ENCODE results near the gene AKT3. TPM values are rescaled to one million over a fixed set of nuclear protein-coding genes. Genes with fewer than 3 reads are reported as not detected.
A peak's percentile ranks its signal among the peaks of the same experiment; 100 is the strongest.

Gene AKT3
- polyA plus RNA-seq, 1 donor (not counting 4 experiments of a cell fraction or from before 2014, with no cell fraction given): 2.9 TPM

DNA sequence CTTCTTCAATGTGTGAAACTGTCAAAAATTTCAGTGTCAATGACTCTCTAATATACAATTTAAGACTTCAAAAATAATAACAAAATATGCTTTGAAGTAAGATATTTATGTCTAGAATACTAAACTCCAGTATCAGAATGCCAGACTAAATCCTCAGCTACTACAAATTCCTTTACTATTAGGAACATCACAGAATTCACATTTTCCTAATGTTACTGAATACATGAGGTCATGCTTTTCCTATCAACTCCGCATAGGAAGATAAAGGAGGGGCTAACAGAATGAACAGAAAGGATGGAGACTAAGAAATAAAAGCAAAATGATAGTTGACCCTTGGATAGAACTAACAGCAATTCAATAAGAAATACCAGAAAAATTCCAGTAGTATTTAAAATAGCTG, 301.5 kb downstream of the AKT3 start:
- no peak for DNase-seq (ENCODE audit: low read depth, low spot score)
- Histone ChIP-seq H4K20me1 (ENCODE audit: control insufficient read depth, extremely low read depth, insufficient read depth, low read length) (no peaks in the 10 kb centered on the region), H3K9ac (ENCODE audit: control insufficient read depth, extremely low read depth, insufficient read depth, low read length) (no peak overlapping the region), H3K9me3 (ENCODE audit: control insufficient read depth, low read depth, low read length) (no peaks in the 10 kb centered on the region), H3K4me2 (ENCODE audit: control insufficient read depth, extremely low read depth, insufficient read depth, low read depth, low read length) (peak overlapping the region; percentile 56), H3K4me1 (ENCODE audit: control insufficient read depth, extremely low read depth, insufficient read depth, low read length) (peaks cover 20% of the 10 kb centered on the region), H3K36me3 (ENCODE audit: control insufficient read depth in 2 of 2, extremely low read depth in 1 of 2, insufficient read depth in 2 of 2, low read length in 2 of 2) (no peaks in the 10 kb centered on the region), H3K9me1 (ENCODE audit: control insufficient read depth, extremely low read depth, insufficient read depth, low read length) (no peaks in the 10 kb centered on the region), H3K27ac (ENCODE audit: control insufficient read depth, insufficient read depth, low read length) (no peak overlapping the region), H3K27me3 (ENCODE audit: control insufficient read depth, extremely low read depth, insufficient read depth, low read length) (no peaks in the 10 kb centered on the region), H3K4me3 (ENCODE audit: control insufficient read depth in 2 of 3, extremely low read depth in 1 of 3, insufficient read depth in 2 of 3, low read depth in 1 of 3, low read length in 3 of 3) (no peak overlapping the region), H3K79me2 (ENCODE audit: control insufficient read depth, insufficient read depth, low read length) (no peaks in the 10 kb centered on the region), H2AFZ (ENCODE audit: control insufficient read depth, low read length) (no peak overlapping the region)
- dilution Hi-C loops (cut with MboI; ENCODE audit: extremely low pct_ligation_motif_present, low sequenced_read_pairs): no loop called here
- no peak for TF ChIP-seq EZH2 (IDR thresholded peaks at IDR 0.05; ENCODE audit: low read length)
- no peak for FAIRE-seq

DNA sequence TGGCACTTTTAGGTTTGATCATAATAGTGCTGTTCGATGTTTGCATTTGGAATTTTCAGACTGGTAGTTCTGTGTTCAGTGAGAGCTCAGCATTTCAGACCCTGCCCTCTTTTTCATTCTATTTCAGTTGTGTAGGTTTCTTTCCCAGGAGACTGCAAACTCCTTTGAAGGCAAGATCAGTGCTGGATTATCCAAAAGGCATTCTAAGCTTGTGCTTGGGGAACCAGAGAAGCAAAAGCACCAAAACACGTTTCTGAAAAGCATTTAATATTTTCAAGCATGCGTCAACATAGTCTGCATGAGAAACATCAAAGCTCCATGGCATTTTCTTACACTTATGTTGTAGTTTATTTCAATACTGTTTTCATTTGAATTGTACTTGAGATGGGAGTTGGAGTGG, 302.2 kb downstream of the AKT3 start:
- no peaks in the 10 kb centered on the region for H4K20me1 ChIP-seq (ENCODE audit: control insufficient read depth, extremely low read depth, insufficient read depth, low read length)
- H3K27ac ChIP-seq (ENCODE audit: control insufficient read depth, insufficient read depth, low read length): no peak overlapping the region
- H3K27me3 ChIP-seq (ENCODE audit: control insufficient read depth, extremely low read depth, insufficient read depth, low read length): no peaks in the 10 kb centered on the region
- no peak overlapping the region for H3K4me3 ChIP-seq (ENCODE audit: control insufficient read depth in 2 of 3, extremely low read depth in 1 of 3, insufficient read depth in 2 of 3, low read depth in 1 of 3, low read length in 3 of 3)
- no peaks in the 10 kb centered on the region for H3K79me2 ChIP-seq (ENCODE audit: control insufficient read depth, insufficient read depth, low read length)
- no peak for DNase-seq (ENCODE audit: low read depth, low spot score)
- no peak for FAIRE-seq
- no peak for TF ChIP-seq EZH2 (IDR thresholded peaks at IDR 0.05; ENCODE audit: low read length)
- TF ChIP-seq, protein P1, sequence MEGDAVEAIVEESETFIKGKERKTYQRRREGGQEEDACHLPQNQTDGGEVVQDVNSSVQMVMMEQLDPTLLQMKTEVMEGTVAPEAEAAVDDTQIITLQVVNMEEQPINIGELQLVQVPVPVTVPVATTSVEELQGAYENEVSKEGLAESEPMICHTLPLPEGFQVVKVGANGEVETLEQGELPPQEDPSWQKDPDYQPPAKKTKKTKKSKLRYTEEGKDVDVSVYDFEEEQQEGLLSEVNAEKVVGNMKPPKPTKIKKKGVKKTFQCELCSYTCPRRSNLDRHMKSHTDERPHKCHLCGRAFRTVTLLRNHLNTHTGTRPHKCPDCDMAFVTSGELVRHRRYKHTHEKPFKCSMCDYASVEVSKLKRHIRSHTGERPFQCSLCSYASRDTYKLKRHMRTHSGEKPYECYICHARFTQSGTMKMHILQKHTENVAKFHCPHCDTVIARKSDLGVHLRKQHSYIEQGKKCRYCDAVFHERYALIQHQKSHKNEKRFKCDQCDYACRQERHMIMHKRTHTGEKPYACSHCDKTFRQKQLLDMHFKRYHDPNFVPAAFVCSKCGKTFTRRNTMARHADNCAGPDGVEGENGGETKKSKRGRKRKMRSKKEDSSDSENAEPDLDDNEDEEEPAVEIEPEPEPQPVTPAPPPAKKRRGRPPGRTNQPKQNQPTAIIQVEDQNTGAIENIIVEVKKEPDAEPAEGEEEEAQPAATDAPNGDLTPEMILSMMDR (optimal IDR thresholded peaks at IDR 0.05 in 1 of 3, IDR thresholded peaks at IDR 0.05 in 1 of 3, conservative IDR thresholded peaks at IDR 0.05 in 1 of 3; ENCODE audit: extremely low read depth in 1 of 3, insufficient read depth in 2 of 3, low read length in 3 of 3): no peak
- no peak overlapping the region for H3K4me2 ChIP-seq (ENCODE audit: control insufficient read depth, extremely low read depth, insufficient read depth, low read depth, low read length)
- H3K9ac ChIP-seq (ENCODE audit: control insufficient read depth, extremely low read depth, insufficient read depth, low read length): no peak overlapping the region
- no peaks in the 10 kb centered on the region for H3K9me1 ChIP-seq (ENCODE audit: control insufficient read depth, extremely low read depth, insufficient read depth, low read length)
- H3K9me3 ChIP-seq (ENCODE audit: control insufficient read depth, low read depth, low read length): no peaks in the 10 kb centered on the region
- H3K36me3 ChIP-seq (ENCODE audit: control insufficient read depth in 2 of 2, extremely low read depth in 1 of 2, insufficient read depth in 2 of 2, low read length in 2 of 2): no peaks in the 10 kb centered on the region
- H3K4me1 ChIP-seq (ENCODE audit: control insufficient read depth, extremely low read depth, insufficient read depth, low read length): peaks cover 20% of the 10 kb centered on the region
- dilution Hi-C loops (cut with MboI; ENCODE audit: extremely low pct_ligation_motif_present, low sequenced_read_pairs): no loop called here
- no peak overlapping the region for H2AFZ ChIP-seq (ENCODE audit: control insufficient read depth, low read length)

DNA sequence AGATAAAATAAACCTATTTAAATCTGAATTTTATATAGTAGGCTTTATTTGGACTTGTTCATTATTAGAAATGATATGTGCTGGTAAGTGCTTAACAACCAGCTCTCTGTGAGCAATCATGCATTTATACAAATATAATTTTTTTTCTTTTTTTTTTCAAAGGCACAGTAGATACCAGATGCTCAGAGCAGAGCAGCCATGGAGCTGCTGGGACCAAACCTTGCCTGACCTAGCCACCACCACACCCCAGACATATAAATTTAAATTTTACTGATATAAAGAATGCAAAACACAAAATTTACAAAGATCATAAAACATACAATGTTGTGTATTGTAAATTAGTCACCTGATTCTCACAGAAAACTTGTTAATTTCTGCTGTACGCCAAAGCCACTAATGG, 303.6 kb downstream of the AKT3 start:
- TF ChIP-seq, protein P1 (optimal IDR thresholded peaks at IDR 0.05 in 1 of 3, IDR thresholded peaks at IDR 0.05 in 1 of 3, conservative IDR thresholded peaks at IDR 0.05 in 1 of 3; ENCODE audit: extremely low read depth in 1 of 3, insufficient read depth in 2 of 3, low read length in 3 of 3): no peak
- TF ChIP-seq EZH2 (IDR thresholded peaks at IDR 0.05; ENCODE audit: low read length): no peak
- no peak overlapping the region for H3K27ac ChIP-seq (ENCODE audit: control insufficient read depth, insufficient read depth, low read length)
- no peak overlapping the region for H2AFZ ChIP-seq (ENCODE audit: control insufficient read depth, low read length)
- H3K27me3 ChIP-seq (ENCODE audit: control insufficient read depth, extremely low read depth, insufficient read depth, low read length): no peaks in the 10 kb centered on the region
- H3K9me1 ChIP-seq (ENCODE audit: control insufficient read depth, extremely low read depth, insufficient read depth, low read length): no peaks in the 10 kb centered on the region
- H3K79me2 ChIP-seq (ENCODE audit: control insufficient read depth, insufficient read depth, low read length): no peaks in the 10 kb centered on the region
- H3K4me2 ChIP-seq (ENCODE audit: control insufficient read depth, extremely low read depth, insufficient read depth, low read depth, low read length): no peak overlapping the region
- H3K4me3 ChIP-seq (ENCODE audit: control insufficient read depth in 2 of 3, extremely low read depth in 1 of 3, insufficient read depth in 2 of 3, low read depth in 1 of 3, low read length in 3 of 3): no peak overlapping the region
- no peaks in the 10 kb centered on the region for H4K20me1 ChIP-seq (ENCODE audit: control insufficient read depth, extremely low read depth, insufficient read depth, low read length)
- no peak overlapping the region for H3K9ac ChIP-seq (ENCODE audit: control insufficient read depth, extremely low read depth, insufficient read depth, low read length)
- no peaks in the 10 kb centered on the region for H3K9me3 ChIP-seq (ENCODE audit: control insufficient read depth, low read depth, low read length)
- dilution Hi-C loops (cut with MboI; ENCODE audit: extremely low pct_ligation_motif_present, low sequenced_read_pairs): no loop called here
- H3K36me3 ChIP-seq (ENCODE audit: control insufficient read depth in 2 of 2, extremely low read depth in 1 of 2, insufficient read depth in 2 of 2, low read length in 2 of 2): no peaks in the 10 kb centered on the region
- H3K4me1 ChIP-seq (ENCODE audit: control insufficient read depth, extremely low read depth, insufficient read depth, low read length): peaks cover 20% of the 10 kb centered on the region
- DNase-seq (ENCODE audit: low read depth, low spot score) (no peak), FAIRE-seq (no peak)
